GM10248 (cell line): ENCODE data around the gene CACNG7.

ENCODE experiments used
- CTCF ChIA-PET: fragments of 300-600 bp; sonication (Branson Sonifier 250); formaldehyde crosslinking; extraction: SDS; loops from one replicate; lab custom pipeline; 2021; ENCODE audit warnings: antibody characterized with exemption; lab: Yijun Ruan, JAX
- POLR2A ChIA-PET: fragments of 350-650 bp; sonication (Branson Sonifier 250); formaldehyde crosslinking; extraction: SDS; loops from one replicate; lab custom pipeline; 2020; ENCODE audit warnings: antibody characterized with exemption; lab: Yijun Ruan, JAX
- DNase-seq: peaks from one replicate; pipeline ENCODE4 v3.0.0; 2012; ENCODE audit errors: extremely low spot score
- TF ChIP-seq, protein P1 (sequence below): IDR thresholded peaks from 2 replicates; pipeline ENCODE4 v1.5.1; 2012; ENCODE audit warnings: mild to moderate bottlenecking, low read depth; ENCODE audit errors: extremely low read depth, missing control alignments, control extremely low read depth

The CACNG7 gene

GRCh38 chr19:53892981-53893325 lies 16.1 kb upstream of the CACNG7 start:
- CTCF ChIA-PET, result no interaction called here

GRCh38 chr19:53894707-53895106 lies 14.4 kb upstream of the CACNG7 start:
- CTCF ChIA-PET, result no interaction called here
- TF ChIP-seq, protein P1, sequence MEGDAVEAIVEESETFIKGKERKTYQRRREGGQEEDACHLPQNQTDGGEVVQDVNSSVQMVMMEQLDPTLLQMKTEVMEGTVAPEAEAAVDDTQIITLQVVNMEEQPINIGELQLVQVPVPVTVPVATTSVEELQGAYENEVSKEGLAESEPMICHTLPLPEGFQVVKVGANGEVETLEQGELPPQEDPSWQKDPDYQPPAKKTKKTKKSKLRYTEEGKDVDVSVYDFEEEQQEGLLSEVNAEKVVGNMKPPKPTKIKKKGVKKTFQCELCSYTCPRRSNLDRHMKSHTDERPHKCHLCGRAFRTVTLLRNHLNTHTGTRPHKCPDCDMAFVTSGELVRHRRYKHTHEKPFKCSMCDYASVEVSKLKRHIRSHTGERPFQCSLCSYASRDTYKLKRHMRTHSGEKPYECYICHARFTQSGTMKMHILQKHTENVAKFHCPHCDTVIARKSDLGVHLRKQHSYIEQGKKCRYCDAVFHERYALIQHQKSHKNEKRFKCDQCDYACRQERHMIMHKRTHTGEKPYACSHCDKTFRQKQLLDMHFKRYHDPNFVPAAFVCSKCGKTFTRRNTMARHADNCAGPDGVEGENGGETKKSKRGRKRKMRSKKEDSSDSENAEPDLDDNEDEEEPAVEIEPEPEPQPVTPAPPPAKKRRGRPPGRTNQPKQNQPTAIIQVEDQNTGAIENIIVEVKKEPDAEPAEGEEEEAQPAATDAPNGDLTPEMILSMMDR, result no peak
- POLR2A ChIA-PET, result no interaction called here
- no peak for DNase-seq

More at GRCh38 chr19:53892981-53893325, 16.1 kb upstream of the CACNG7 start:
- DNase-seq, result no peak
- POLR2A ChIA-PET, result no interaction called here
- TF ChIP-seq, protein P1, result no peak

- TF ChIP-seq, protein P1, result no peak
- CTCF ChIA-PET, result interaction anchor here (1.3 kb wide), 2 partner anchors 23 to 132 kb away, joined by 3 to 4 read pairs; no protein-coding TSS in a partner anchor
- DNase-seq, result no peak
- POLR2A ChIA-PET, result no interaction called here
Observed at GRCh38 chr19:53896682-53897081, 12.4 kb upstream of the CACNG7 start.

DNA sequence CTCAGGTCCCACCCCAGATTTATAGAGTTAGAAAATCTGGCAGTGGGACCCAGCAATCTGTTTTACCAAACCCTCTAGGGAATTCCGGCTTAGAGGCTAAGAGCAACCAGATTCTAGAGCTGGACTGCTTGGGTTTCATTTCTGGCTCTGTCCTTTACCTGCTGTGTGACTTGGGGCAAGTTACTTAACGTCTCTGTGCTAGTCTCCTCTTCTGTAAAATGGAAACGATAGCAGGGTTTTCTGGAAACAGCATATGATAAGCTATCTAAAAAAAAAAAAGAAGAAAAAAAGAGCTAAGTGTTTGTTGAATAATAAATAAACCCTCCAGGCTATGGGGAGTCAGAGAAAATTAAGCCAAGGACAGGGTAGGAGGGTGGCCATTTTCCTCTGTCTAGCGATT lies 11.6 kb upstream of the CACNG7 start:
- ChIA-PET CTCF (interaction anchor here (1.3 kb wide), 2 partner anchors 24 to 132 kb away, joined by 3 to 4 read pairs; no protein-coding TSS in a partner anchor), POLR2A (no interaction called here)
- TF ChIP-seq, protein P1, result no peak
- DNase-seq, result no peak

DNA sequence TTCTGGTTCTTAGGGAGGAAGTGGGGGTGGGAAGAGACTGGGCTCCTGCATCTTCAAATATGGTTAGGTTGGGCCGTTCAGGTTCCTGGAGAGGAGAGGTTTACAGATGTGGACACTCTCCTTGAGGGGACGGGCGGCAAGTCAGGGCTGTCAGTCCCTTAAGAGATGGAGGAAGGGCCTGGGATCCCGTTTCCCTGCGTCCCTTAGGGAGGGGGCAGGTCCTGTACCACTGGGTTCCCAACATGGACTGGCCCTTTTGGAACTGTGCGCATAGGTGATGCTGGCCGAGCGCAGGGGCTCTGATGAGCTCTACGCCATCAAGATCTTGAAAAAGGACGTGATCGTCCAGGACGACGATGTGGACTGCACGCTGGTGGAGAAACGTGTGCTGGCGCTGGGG lies 10.9 kb upstream of the CACNG7 start:
- POLR2A ChIA-PET, result no interaction called here
- CTCF ChIA-PET, result interaction anchor here (1.3 kb wide), 2 partner anchors 25 to 131 kb away, joined by 3 to 4 read pairs; no protein-coding TSS in a partner anchor
- no peak for DNase-seq
- TF ChIP-seq, protein P1, result no peak

- POLR2A ChIA-PET, result no interaction called here
Observed at GRCh38 chr19:53898636-53899341, 10.3 kb upstream of the CACNG7 start.

More at GRCh38 chr19:53898636-53899341, 10.3 kb upstream of the CACNG7 start:
- TF ChIP-seq, protein P1, result no peak
- CTCF ChIA-PET, result no interaction called here
- no peak for DNase-seq
